ENCODE data around the gene PRKAR1B.

The PRKAR1B gene

DNA sequence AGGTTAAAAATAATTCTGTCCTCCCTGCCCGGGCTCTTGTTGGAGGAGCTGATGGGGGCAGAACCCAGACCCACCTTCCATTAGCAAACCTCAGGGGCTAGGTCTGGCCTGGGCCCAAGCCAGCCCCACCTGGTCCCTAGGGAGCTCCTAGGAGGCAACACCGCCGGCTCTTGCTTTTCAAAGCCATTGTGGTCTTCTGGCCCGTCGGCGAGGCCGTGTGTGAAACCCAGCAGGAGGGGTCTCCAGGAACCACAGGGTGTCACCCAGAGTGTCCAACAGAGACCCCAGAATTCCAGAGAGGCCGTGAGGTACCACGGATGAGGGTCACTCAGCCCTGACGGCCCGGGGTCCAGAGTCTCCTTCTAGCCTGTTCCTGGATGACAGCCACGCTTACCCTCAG lies 190.8 kb downstream of the PRKAR1B start:
- no peak for DNase-seq

DNA sequence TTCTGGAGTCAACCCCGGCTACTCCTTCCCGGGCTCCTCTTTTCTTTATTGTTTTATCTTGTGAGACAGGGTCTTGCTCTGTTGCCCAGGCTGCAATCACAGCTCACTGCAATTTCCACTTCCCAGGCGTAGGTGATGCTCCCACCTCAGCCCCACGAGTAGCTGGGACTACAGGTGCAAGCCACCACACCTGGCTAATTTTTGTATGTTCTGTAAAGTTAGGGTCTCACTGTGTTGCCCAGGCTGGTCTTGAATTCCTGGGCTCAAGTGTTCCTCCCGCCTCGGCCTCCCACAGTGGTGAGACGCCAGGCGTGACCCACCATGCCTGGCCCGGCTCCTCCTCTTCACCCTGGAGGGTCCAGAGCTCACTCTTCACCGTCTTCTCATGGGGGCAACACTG lies 192.1 kb downstream of the PRKAR1B start:
- no peak for DNase-seq

DNA sequence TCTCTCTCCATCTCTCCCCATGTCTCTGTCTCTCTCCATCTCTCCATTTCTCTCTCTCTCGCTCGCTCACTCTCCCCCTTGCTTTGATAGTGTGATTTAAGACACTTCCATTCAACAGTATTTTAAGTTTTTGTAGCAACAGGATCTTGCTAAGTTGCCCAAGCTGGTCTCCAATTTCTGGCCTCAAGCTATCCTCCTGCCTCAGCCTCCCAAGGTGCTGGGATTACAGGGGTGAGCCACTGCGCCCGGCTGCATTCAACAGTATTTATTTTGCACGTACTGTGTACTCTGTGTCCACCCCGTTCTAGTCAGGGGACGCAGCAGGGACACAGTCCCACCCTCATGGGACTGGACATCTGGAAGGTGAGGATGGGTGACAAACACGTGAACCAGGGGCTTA lies 193.0 kb downstream of the PRKAR1B start:
- no peak for DNase-seq

DNA sequence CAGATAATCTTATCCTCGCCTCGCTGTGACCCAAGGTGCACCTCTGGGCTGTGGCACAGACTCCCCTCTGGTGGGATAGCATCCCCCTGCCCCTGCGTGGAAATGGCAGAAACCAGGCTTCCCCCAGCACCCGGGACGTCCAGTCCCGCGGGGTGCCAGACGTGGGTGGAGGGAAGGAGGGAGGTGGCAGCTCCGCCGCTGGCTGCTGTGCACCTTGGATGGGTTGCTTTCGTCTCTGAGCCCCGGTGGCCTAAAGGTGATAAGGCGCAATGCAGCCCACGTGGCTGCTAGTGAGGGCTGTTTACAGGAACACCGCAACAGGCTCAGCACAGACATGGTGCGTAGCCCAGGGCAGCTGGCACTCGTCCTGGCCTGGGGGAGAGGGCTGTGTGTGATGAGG lies 193.8 kb downstream of the PRKAR1B start:
- DNase-seq = no peak

DNA sequence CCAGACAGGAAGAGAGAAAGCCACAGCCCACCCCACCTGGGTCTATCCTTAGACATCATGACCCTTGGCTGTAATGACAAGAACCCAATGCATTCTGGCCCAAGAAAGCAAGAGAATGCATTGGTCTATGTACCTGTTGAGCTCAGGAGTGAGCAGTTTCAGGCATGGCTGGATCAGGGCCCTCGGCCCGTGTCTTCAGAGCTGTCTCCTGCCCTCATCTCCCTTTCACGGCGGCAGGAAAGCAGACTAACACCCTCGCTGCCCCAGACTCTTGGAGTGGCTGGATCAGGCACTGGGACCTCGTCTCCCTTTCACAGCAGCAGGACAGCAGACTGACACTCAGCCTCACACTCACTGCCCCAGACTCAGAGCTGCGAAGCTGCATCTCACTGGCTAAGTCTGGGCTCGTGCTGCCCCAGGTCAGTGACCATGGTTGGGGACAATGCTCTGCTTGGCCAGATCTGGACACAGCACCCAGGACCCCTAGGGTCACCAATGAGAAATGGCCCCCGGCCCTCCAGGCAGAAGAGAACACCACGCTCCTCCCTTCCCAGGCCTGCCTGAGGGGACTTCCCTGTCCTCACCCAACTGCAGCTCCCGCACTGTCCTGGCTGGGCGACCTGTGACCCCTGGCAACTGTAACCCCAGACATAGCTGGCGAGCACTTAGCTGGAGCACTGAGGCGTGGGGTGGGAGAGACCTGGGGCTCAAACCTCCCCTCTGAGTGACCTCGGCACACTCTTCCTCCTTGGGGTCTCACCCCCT lies 194.5 kb downstream of the PRKAR1B start:
- no peak for DNase-seq

DNA sequence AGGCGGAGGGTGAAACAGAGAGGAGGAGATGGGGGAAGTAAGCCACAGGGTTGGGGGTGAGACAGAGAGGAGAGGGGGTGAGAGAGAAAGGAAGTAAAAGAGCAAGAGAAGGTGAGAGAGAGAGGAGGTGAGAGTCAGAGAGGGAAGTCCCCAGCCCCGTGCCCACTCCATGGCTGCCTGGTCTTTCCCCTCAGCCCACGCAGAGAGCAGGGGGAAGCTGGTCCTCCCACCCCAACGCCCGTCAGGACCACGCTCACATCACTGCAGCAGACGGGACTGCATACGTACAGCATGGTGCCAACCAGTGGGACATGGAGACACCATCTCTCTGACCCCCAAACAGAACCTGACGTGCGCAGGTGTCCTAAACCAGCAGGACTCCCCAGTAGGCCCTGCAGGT lies 195.3 kb downstream of the PRKAR1B start:
- no peak for DNase-seq

DNA sequence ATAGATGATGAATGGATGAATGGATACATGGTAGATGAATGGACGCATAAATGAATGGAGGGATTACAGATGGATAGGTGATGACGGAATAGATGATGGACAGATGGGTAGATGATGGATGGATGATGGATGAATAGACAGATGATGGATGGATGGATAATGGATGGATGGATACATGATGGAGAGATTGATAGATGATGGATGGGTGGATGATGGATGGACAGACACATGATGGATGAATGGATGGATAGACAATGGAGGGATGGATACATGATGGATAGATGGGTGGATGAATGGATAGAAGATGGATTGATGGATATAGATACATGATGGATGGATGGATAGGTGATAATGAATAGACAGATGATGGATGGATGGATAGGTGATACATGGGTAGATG lies 198.6 kb downstream of the PRKAR1B start:
- DNase-seq = no peak

DNA sequence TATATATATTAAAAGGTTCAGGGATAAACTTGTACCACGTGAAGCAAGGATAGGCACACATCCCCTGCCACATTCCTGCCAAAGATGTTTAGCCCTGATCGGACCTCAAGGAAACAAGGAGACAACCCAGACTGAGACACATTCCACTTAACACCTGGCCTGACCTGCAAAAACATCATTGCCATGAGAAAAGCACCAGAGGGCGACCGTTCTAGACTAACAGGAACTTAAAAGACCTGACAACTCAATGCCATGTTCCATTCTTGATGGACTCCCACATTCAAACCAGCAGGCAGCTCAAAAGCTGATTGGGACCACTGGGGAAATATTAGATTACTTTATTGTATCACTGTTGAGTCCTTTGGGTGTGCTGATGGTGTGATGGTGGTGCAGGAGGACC lies 199.4 kb downstream of the PRKAR1B start:
- DNase-seq = no peak

DNA sequence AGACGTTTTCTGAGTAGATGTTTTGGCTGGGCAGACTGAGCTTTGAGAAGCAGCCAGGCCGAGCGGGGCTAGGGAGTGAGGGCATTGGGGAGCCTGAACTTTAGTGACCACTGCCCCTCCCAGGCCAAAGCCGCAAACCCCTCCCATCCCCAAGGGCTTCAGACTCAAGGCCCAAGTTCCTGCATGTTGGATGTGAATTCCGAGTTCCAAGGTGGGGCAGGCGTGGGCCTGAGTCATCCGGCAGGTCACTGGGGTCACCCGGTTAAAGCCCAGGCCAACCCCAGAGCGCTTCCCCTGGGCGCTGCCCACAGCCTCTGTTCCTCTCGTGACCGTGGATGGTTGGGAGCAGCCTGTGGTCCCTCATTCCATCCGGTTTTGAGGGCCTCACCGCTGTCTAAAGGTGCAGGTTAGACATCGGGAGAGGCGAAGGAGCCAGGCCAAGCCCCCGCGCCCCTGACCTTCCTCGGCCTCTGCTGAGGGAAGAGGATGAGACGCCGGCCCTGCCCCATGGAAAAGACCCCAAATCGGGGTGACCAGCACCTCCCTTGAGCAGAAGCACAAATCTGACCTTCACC lies 200.5 kb downstream of the PRKAR1B start:
- DNase-seq = no peak

DNA sequence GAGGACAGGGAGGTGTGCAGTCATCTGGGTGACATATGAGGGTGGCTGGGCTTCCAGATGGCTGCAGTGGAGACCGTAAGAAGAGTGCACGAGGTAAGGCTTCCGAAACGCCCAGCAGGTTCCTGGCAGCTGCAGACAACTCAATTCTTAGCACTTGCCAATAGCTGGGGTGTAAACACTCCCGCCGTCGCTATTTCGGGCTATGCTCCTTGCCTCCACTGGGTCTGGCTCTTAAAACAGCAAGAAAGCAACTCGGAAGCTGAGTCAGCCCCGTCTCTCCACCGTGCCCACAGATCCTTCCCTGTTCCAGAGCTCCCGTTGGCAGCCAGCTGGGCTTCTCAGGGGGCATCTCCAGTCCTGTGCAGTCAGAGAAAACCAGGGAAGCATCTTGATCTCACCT lies 201.3 kb downstream of the PRKAR1B start:
- no peak for DNase-seq

DNA sequence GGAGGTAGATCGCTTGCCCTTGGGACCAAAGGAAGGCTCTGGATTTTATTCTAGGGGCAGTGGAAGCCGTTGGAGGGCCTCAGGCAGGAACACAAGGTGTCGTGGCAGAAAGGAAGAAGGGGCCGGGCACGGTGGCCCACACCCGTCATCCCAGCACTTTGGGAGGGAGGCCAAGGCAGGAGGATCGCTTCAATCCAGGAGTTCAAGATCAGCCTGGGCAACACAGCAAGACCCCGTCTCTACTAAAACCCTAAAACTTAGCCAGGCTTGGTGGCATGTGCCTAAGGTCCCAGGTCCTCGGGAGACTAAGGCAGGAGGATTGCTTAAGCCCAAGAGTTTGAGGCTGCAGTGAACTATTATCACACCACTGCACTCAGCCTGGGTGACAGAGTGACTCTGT lies 202.3 kb downstream of the PRKAR1B start:
- no peak for DNase-seq

DNA sequence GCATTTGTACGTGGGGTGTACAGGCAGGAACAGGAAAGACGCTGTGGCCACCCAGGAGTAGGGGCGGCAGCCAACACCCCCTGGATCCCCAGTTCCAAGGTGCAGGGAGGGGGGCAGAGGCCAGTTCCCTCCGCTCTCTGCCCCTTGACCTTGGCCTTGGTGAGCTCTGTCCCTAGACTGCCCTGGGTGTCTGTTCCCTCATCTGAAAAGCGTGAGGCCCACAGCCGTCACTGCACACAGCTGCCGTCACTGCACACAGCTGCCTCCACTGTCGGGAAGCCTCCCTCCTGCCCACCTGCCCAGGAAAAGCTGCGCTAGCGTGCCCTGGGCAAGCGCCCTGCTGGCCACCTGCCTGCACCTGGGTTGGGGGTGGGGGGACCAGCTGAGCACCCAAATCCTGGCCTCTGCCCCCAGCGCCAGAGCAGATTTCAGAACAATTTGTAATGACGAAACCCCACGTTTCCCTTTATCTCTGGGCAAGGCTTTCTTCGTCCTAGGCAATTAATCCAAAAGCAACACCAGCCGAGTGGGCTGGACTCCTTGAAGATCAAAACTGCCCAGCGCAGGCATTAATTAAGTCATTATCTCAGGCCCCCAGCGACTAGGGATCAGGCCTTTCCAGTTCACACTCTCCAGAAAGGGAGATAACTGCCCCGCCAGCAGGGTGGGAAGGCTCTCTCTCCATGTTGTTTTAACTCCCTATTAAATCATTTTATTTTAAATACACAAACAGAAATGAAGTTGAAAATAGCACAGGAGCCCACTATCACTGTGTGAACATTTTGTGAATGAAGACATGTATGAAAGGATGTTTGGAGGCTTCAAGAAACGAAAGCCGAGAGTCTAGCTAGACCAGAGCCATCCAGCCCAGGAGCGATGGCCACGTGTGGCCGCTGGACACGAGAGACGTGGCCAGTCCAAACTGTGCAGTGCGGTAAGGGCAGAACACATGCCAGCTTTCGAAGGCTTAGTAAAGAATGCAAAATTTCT lies 203.4 kb downstream of the PRKAR1B start:
- DNase-seq = no peak

DNA sequence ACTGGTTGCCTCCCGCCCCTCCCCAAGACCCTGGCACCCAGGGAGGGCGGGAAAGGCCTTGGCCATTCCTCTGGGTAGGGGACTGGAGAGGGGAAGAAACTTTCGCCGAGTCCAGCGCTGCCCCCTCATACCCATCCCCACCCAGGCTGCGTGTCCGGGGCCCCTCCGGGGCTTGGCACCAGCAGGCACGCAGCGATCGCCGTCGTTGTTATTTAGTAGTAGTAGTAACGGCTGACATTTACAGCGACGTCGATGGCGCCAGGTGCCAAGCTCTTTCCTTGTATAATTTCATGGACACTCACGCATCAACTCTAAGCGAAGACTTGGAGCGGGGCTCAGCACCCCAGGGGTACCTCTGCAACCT lies 204.1 kb downstream of the PRKAR1B start:
- no peak for DNase-seq

DNA sequence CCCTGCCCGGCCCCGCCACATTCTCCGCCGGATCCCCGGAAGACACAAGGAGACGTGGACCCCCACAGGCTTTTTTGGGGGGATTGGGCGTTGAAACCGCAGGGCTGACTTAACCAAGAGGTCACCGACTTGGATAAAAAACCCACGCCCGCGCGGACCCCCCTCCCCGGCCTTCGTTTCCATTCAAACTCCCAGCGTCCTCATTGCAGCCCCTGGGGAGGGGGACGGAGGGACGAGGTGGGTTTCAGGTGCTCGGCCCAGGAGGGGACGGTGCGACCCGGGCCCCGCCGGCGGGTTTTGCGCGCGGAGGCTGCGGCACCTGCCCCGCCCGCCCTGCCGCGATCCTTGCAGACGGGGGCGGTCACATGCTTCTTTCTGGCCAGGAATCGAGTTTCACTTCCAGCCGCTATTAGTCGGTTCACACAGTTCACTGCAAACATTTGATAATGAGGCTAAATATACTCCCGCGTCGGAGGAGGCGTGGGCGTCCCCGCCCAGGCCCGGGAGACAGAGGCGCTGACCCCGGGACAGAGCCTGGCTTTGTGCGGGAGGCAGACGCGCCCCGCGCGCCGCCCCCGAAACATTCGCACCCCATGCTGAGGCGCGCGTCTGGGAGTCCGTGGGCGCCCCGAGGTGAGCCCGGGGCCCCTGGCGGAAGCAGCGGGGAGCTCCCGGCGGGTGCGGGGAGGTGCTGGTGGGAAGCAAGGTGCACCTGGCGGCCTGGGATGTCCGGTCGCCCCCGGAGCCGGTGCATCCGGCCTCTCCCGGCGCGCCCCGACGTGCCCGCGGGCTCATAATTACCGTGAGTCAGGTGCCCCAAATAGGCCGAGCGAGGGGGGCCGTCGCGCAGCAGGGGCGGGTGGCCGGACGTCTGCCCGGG lies 204.8 kb downstream of the PRKAR1B start:
- DNase-seq = no peak

DNA sequence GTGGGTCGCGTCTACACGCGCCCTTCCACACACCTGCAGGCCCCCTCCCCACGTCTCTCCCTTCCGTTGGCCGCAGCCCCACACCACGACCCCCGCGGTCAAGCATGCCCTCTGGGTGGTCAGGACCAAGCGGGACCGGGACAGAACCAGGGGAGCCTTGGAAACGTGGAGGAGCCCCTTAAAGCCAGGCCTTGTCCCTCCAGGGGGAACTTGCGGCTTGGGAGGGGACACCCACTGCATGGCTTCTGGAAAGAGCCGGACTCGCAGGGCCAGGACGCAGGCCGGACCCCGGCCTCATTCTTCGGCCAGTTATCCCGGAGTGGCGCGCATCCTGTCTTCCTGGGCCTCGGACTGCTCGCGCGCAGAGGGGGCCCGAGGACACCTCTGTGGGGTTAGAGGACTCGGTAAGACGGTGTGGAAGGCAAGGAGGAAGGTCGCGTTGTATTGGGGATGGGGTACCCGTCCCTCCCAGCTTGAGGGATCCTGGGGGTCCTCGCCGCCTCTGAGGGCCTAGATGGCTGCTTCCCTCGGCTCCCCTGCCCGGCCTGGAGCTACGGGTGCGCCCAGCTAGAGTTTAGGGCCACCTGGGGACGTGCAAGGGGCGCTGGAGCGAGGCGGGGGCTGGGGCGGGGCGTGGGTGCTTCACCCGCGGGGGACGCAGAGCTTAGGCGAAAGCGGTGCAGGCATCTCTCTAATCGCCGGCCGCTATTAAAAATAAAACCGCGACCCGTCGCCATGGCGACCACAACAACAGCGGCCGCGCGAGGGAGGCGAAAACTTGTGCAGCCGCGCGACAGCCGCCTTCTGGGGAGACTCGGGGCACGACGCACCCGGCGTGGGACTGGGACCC lies 205.6 kb downstream of the PRKAR1B start:
- no peak for DNase-seq

DNA sequence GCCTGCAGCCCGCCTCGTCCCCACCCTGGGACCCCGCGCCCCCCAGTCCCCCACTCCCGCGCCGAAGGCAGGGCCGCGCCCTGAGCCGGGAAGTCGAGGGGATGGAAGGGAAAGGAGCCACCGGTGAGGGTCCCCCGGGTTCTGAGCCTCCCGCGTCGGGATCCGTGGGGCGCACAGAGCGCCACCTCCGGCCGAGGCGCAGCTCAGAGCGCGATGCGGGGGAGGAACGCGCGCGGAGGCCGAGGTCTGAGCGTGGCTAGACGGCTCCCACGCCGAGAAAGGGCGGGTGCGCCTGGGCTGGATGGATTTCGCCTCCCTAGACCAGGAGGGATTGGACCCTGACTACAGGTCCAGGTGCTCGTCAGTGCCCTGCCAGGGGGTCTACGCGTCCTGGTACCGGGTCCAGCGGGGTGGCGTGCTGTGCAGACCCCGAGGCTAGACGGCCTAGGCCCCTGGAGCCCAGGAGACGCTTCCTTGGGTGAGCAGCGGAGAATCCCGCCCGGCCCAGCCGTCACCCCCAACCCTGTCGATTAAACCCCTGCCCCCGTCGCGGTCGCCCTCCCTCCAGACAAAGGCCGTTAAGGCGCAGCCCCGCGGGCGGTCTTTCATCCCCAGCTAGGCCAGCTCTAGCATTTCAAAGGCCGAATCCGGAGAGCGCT lies 206.4 kb downstream of the PRKAR1B start:
- no peak for DNase-seq

DNA sequence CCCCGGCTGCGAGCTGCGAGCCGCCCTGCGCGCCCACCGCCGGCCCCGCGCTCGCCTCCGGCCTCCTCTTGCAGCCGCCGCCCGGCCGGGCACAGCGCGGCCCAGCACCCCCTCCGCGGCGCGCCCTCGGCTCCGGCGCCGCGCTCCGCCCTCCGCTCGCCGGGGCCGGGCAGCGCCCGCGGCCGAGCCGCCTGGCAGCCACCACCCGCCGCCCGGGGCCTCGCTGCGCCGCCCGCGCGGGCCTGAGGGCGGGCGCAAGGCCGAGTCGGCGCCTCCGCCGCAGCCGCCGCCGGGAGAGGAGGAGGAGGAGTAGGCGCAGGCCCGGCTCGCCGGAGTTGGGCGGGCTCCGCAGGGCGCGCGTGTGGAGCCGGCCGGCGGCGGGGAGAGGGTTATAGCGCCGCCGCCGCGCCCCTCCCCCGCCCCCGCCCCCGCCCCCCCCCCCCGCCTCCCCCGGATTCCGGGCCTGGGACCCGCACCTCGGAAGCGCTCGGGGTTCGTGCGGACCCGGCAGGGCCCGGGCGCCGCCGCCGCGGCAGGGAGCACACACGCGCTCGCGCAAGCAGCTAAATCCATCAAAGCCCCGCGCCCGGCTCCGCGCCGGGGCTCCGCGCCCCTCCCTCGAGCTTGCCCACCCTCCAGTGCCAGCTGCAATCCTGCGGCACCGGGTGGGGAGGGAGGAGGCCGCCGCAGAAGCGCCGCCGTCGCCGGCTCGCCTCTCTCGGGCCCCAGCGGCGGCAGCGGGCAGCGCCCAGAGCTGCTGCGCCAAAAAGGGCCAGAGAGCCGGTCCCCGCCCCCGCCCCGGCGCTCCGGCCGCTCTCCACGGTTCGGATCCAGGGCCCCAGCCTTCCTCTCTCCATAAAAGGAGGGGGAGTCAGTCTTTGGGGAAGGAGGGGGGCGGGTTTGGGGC lies 207.3 kb downstream of the PRKAR1B start, which contains the start of gene PDGFA:
PDGFA (minus strand) TSS at position 363 of the 907 bp plus-strand sequence. CDS start 845 bp downstream, outside the sequence.
- no peak for DNase-seq

DNA sequence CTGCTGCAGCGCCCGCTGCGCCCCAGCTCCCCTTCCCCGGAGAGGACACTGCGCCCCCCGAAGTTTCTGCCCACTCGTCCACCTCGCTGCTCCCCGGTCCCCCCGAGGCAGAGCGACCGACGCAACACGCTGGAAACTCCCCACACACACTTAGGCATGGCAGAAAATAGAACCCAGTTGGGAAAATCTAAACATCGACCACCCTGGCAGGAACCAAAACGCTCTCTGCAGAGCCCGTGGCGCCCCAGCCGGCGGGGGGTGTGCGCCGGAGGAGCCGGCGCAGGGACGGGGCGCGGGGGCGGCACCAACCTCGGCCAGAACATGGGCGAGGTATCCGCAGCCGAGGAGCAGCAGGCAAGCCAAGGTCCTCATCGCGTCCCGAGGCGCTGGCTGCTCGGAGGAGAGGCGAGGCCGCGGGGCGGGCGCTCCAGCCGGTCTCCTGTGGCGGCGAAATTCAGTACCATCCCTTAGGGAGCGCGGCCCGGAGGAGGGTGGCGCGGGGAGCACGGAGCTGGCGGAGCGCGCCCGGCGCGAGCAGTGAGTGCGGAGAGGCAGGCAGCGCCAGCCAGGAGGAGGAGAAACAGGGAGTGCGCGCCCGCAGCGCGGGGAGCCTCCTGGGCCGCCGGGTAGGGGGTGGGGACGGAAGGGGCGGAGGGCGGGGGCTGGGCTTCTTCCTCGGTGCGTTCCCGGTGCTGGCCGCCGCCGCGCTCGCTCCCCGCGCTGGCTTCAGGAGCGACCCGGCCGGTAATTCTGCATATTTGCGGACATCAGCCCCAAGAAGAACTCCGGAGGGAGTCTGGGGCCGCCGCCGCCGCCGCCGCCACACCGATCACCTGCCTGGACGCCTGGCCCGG lies 208.2 kb downstream of the PRKAR1B start:
- no peak for DNase-seq

Measured in NCI-H446 treated with DMSO at 0.1 percent for 48 hours (cell line).